DND-41 (cell line): ENCODE results near the gene ZNF232.

Experiments used
- ATAC-seq: fragments of 200-7000 bp; cut with Tn5 transposase; 3 replicates; pipeline ENCODE4 v1.9.1; 2021; ENCODE audit warnings: low read depth; ENCODE audit not compliant: insufficient read depth
- DNase-seq: peaks from one replicate; pipeline ENCODE4 v3.0.0-alpha.2; 2020
- H2AFZ ChIP-seq: 2 replicates; pipeline ENCODE4 v1.6.0; 2012; ENCODE audit warnings: low read depth, low read length
- H3K27ac ChIP-seq: 2 replicates; pipeline ENCODE4 v1.5.1; 2012; ENCODE audit warnings: low read length, inconsistent platforms
- H3K27me3 ChIP-seq: fragments of 200-600 bp; sonication (generic); 2 replicates; pipeline ENCODE4 v1.6.0; 2012; ENCODE audit warnings: low read length, mild to moderate bottlenecking, inconsistent platforms; ENCODE audit not compliant: insufficient read depth, poor library complexity
- H3K36me3 ChIP-seq: 2 replicates; pipeline ENCODE4 v1.5.1; 2012; ENCODE audit warnings: low read length, inconsistent platforms; ENCODE audit not compliant: insufficient read depth
- H3K4me1 ChIP-seq: 2 replicates; pipeline ENCODE4 v1.5.1; 2012; ENCODE audit warnings: mild to moderate bottlenecking, low read length; ENCODE audit not compliant: insufficient read depth
- H3K4me2 ChIP-seq: 2 replicates; pipeline ENCODE4 v1.6.0; 2012; ENCODE audit warnings: mild to moderate bottlenecking, moderate library complexity, low read length, inconsistent platforms; ENCODE audit not compliant: insufficient read depth
- H3K4me3 ChIP-seq, 2 experiments: fragments of 200-600 bp in 1 of 2; shearing (Covaris generic) in 1 of 2; 2 replicates each; pipeline ENCODE4 v1.5.1; 2012 to 2016; ENCODE audit warnings: inconsistent platforms in 2 of 2, low read length in 2 of 2, mild to moderate bottlenecking in 2 of 2, low read depth in 1 of 2, moderate library complexity in 1 of 2
- H3K79me2 ChIP-seq: 2 replicates; pipeline ENCODE4 v1.6.0; 2012; ENCODE audit warnings: low read length, inconsistent platforms; ENCODE audit not compliant: insufficient read depth
- H3K9ac ChIP-seq: 2 replicates; pipeline ENCODE4 v1.6.0; 2012; ENCODE audit warnings: low read depth, mild to moderate bottlenecking, inconsistent platforms, low read length, moderate library complexity
- H3K9me3 ChIP-seq: 2 replicates; pipeline ENCODE4 v1.5.1; 2012; ENCODE audit warnings: low read length, moderate library complexity, mild to moderate bottlenecking, inconsistent platforms; ENCODE audit not compliant: insufficient read depth, severe bottlenecking
- H4K20me1 ChIP-seq: 2 replicates; pipeline ENCODE4 v1.6.0; 2012; ENCODE audit warnings: low read length; ENCODE audit not compliant: insufficient read depth
- EZH2 ChIP-seq: IDR thresholded peaks from 3 replicates; pipeline ENCODE4 v1.6.1; 2012; ENCODE audit warnings: borderline replicate concordance, low read depth, mild to moderate bottlenecking, moderate library complexity, low read length, inconsistent platforms; ENCODE audit not compliant: severe bottlenecking
- TF ChIP-seq, protein P1 (sequence below): IDR thresholded peaks from 2 replicates; pipeline ENCODE4 v1.5.1; 2012; ENCODE audit warnings: borderline replicate concordance, low read length, moderate library complexity, mild to moderate bottlenecking; ENCODE audit not compliant: poor library complexity, severe bottlenecking; ENCODE audit errors: extremely low read depth

ZNF232 gene

DNA sequence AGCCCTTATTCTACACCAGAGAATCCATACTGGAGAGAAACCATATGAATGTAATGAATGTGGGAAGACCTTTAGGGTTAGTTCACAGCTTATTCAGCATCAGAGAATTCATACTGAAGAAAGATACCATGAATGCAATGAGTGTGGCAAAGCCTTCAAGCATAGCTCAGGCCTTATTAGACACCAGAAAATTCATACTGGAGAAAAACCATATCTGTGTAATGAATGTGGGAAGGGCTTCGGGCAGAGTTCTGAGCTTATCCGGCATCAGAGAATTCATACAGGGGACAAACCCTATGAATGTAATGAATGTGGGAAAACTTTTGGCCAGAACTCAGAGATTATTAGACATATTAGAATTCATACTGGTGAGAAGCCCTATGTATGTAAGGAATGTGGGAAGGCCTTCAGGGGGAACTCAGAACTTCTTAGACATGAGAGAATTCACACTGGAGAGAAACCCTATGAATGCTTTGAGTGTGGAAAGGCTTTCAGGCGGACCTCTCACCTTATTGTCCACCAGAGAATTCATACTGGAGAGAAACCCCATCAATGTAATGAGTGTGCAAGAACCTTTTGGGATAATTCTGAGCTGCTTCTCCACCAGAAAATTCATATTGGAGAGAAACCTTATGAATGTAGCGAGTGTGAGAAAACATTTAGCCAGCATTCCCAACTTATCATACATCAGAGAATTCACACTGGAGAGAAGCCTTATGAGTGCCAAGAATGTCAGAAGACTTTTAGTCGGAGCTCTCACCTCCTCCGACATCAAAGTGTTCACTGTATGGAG is 19.3 kb downstream of the ZNF232 start:
- no peaks in the 10 kb centered on the region for H3K4me1 ChIP-seq
- H3K9me3 ChIP-seq = peaks cover 23% of the 10 kb centered on the region
- H4K20me1 ChIP-seq = no peaks in the 10 kb centered on the region
- no peak overlapping the region for H3K4me2 ChIP-seq
- H2AFZ ChIP-seq = no peak overlapping the region
- H3K9ac ChIP-seq = no peak overlapping the region
- TF ChIP-seq, protein P1, sequence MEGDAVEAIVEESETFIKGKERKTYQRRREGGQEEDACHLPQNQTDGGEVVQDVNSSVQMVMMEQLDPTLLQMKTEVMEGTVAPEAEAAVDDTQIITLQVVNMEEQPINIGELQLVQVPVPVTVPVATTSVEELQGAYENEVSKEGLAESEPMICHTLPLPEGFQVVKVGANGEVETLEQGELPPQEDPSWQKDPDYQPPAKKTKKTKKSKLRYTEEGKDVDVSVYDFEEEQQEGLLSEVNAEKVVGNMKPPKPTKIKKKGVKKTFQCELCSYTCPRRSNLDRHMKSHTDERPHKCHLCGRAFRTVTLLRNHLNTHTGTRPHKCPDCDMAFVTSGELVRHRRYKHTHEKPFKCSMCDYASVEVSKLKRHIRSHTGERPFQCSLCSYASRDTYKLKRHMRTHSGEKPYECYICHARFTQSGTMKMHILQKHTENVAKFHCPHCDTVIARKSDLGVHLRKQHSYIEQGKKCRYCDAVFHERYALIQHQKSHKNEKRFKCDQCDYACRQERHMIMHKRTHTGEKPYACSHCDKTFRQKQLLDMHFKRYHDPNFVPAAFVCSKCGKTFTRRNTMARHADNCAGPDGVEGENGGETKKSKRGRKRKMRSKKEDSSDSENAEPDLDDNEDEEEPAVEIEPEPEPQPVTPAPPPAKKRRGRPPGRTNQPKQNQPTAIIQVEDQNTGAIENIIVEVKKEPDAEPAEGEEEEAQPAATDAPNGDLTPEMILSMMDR = no peak
- no peak overlapping the region for H3K4me3 ChIP-seq
- ATAC-seq (no peak), DNase-seq (no peak)
- H3K36me3 ChIP-seq = no peaks in the 10 kb centered on the region
- H3K27ac ChIP-seq = no peak overlapping the region
- no peaks in the 10 kb centered on the region for H3K27me3 ChIP-seq
- no peaks in the 10 kb centered on the region for H3K79me2 ChIP-seq

DNA sequence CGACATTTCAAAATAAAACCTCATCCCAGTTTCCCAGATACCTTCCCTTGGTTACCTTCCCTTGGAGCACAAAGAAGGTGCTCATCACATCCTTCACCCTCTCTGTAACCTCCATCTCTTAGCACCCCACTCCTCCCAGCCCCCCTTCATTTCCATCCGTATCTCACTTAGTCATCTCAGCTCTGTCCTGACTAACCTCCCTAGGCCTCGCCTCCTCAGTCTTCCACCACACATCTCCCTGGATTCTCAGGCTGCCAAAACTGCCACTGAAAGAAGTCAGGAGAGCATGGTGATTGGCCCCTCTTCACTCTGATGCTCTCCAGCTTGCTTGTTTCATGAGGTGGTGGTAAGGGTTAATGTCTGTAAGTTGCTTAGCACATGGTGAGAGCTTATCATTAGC is 31.1 kb downstream of the ZNF232 start:
- H3K27ac ChIP-seq = no peak overlapping the region

DNA sequence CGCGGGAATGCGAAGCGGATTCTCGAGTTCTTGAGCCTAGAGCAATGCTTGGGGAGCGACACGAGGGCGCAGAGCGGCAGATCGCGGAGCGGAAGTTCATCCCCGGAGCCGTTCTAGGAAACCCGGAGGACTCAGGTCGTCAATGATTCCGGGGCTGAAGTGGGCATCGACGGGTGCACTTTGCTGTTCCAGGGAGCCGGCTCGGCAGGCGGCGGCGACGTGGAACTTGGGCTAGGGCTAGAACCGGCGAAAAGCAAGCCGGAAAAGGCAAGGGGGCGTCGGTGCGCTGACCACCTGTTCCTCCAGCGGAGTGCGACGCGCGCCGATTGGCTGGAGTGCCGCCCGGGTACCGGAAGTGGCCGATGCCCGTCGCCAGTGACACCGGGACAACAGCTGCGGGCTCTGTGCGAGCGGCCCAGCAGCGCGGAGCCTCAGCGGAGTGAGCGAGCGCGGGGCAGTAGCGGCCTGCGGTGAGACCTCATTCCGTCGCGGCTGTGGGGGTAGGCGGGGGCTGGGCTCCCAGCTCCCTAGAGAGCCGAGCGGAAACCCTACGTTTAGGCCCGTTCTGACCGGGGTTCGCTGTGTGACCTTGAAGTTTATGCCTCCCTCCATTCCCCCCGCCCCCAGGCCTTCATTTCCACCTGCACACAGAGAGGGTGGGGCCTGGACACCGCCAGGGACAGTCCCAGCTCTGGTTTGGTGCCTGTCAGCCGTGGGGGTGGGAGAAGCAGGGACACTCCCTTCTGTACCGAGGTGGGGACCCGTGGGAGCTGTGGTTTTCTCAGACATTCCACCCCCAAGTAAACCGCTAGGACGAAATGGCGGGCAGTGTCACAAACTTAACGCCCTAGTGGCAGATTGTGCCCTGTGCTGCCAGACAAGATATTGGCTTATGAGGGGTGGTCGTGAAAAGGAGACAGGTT is 33.3 kb downstream of the ZNF232 start, which contains the start of gene ZFP3:
Gene ZFP3 (plus strand): TSS at position 362 of the 923 bp plus-strand sequence. CDS start 13,038 bp downstream, outside the sequence.
- no peaks in the 10 kb centered on the region for H3K9me3 ChIP-seq
- peaks cover 4% of the 10 kb centered on the region; the same call in 1 of the 2 replicates for H3K4me1 ChIP-seq
- no peak within 1 kb of the TSS for H2AFZ ChIP-seq
- no peak within 1 kb of the TSS for H3K4me3 ChIP-seq
- peak within 1 kb of the TSS; percentile 8; the same call in 1 of the 2 replicates for H3K4me2 ChIP-seq
- peak; percentile 72 for ATAC-seq
- H3K27ac ChIP-seq = no peak within 1 kb of the TSS
- H3K27me3 ChIP-seq = no peaks in the 10 kb centered on the region
- H3K36me3 ChIP-seq = no peaks in the 10 kb centered on the region
- H3K79me2 ChIP-seq = no peaks in the 10 kb centered on the region
- peak; percentile 49 for DNase-seq
- H4K20me1 ChIP-seq = no peaks in the 10 kb centered on the region
- no peak within 1 kb of the TSS for H3K9ac ChIP-seq
- TF ChIP-seq, protein P1 = peak; percentile 21
- no peak for TF ChIP-seq EZH2

More for the DNA sequence above, 31.1 kb downstream of the ZNF232 start:
- H3K4me2 ChIP-seq = no peak overlapping the region
- peaks cover 4% of the 10 kb centered on the region; the same call in 1 of the 2 replicates for H3K4me1 ChIP-seq
- H3K27me3 ChIP-seq = no peaks in the 10 kb centered on the region
- DNase-seq (no peak), ATAC-seq (no peak)
- no peaks in the 10 kb centered on the region for H4K20me1 ChIP-seq
- H3K9ac ChIP-seq = no peak overlapping the region
- no peaks in the 10 kb centered on the region for H3K79me2 ChIP-seq
- no peak overlapping the region for H3K4me3 ChIP-seq
- no peaks in the 10 kb centered on the region for H3K9me3 ChIP-seq
- H3K36me3 ChIP-seq = no peaks in the 10 kb centered on the region
- no peak overlapping the region for H2AFZ ChIP-seq
- TF ChIP-seq, protein P1 = no peak
- no peak for TF ChIP-seq EZH2
